Fibroblast of peridontal ligament (primary cell): ENCODE measurements around the gene PKHD1.
"Not testable (repeated sequence)": the region's sequence is repeated elsewhere in the genome, so short reads cannot be mapped to it uniquely, and the experiment has no call there.

Experiments used
- DNase-seq: peaks from one replicate; pipeline ENCODE4 v3.0.0-alpha.2; 2010; ENCODE audit errors: extremely low read depth

Gene PKHD1

GRCh38 chr6:51855310-51856082 is 231.9 kb downstream of the PKHD1 start:
- DNase-seq: peak; percentile 59

DNA sequence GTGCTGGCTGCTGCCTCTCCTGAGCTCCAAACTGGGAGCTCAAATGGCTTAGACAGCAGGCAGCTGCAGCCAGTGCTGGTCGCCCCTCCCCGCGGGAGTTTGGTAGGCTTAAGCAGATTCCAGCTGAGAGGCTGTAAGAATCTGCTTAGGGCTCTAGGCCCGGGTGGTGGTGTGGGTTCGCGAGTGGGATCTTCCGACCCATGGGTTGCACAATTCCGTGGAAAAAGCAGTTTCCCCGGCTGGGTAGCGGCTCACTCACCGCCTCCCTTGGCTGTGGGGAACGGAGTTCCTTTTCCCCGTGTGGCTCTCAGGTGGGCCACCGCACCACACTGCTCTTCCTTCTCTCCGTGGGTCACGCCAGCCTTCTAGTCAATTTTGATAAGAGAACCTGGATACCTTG is 232.5 kb downstream of the PKHD1 start:
- DNase-seq: no peak

DNA sequence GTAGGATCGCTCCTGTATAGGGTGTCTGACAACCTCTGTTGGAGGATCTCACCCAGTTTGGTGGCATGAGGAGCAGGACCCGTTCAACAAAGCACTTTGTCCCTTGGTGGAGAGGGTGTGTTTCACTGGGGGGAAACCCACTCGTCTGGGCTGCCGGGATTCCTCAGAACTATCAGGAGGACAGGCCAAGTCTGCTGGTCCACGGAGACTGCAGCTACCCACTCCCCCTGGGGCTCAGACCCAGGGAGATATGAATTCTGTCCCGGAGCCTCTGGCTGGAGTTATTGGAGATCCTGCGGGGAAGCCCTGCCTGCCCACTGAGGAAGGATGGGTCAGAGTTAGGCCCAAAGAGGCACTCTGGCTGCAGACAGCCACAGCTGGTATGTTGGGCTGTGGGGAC is 233.1 kb downstream of the PKHD1 start:
- no peak for DNase-seq

DNA sequence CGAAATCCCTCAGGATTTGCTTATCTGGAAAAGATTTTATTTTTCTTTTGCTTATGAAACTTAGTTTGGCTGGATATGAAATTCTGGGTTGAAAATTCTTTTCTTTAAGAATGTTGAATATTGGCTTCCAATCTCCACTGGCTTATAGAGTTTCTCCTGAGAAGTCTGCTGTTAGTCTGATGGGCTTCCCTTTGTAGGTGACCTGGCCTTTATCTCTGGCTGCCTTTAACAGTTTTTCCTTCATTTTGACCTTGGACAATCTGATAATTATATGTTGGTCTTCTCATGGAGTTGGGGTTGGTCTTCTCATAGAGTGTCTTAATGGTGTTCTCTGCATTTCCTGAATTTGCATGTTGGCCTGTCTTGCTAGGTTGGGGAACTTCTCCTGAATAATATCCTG is 234.3 kb downstream of the PKHD1 start:
- DNase-seq: not testable (repeated sequence)

- no peak for DNase-seq
Observed at GRCh38 chr6:51846531-51846930, 240.9 kb downstream of the PKHD1 start.

DNA sequence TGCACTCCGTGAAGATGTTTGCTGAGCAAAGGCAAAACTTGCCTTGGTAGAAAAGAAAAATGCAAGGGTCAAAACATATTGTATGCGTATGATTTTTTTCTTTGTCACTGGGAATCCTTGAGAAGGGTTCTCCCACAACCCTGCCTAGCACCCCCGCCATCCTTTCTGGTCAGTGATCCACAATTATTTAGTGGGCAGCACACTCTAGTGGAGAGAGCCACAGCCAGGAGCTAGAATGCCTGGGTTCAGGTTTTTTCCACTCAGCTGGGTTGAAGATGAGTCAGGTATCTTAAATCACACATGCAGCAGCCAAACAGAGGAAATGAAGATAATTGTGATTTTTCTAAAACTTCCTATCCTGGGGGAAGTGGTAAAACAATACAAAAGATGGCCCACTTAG is 243.1 kb downstream of the PKHD1 start:
- DNase-seq: no peak

- DNase-seq: no peak
Observed at GRCh38 chr6:51843456-51844056, 243.9 kb downstream of the PKHD1 start.

DNA sequence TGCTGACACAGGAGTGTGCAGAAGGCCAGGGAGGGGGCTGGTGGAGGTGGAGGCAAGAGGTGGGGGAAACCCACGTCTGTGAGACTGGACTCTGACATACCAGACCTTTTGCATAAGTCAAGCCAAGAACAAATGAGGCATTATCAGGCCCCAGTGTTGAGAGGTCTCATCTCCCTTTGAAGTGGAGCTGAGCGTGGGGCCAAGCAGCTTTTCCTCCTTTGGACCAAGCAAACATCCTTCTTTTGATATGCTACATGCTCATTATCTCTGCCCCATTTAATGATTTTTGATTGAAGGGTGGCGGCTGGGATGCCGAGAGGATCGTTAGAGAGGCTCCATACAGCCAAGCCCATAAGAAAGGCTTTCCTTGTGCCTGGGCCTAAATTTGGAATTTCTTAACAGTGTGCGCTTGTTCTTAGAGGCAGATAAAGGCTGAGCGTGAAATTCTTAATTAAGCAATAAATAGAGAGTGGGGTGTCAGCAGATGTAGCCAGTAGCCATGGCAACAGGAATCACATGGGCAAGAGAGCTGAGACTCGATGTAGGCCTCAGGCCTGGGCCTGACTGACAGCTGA is 244.5 kb downstream of the PKHD1 start:
- no peak for DNase-seq

DNA sequence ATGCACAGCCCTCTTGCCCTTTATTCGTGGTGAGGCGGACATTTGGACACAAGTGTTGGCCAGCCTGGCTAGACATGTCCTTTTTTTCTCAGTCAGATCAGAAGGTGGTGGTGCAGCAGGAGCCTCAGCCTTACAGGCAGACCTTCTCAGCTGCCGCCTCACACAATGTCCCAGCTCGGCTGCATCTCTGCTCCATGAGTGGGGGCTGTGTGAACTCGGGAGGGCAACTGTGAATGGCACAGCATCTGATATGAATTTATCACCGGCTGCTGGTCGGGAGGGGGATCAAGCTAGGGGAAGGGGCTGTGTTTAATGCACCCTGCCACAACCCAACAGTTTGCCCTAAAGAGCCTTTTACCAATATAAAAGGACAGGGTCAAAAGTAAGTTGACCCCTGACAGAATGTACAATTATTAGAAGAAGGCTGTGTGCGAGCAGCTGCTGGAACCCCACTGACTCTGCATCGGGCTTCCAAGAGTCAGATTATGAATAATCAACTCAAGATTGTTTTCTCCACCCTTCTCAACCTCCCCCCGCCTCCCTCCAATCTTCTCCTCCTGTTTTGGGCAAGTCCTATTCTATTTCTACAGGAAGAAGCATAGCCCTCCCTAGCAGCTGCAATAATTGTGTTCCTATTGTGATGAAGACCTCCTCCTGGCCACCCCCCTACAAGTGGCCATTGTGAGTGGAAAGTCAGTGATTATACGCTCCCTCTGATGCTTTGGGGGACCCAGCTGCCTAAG is 245.2 kb downstream of the PKHD1 start:
- no peak for DNase-seq

GRCh38 chr6:51841626-51842025 is 245.8 kb downstream of the PKHD1 start:
- no peak for DNase-seq

DNA sequence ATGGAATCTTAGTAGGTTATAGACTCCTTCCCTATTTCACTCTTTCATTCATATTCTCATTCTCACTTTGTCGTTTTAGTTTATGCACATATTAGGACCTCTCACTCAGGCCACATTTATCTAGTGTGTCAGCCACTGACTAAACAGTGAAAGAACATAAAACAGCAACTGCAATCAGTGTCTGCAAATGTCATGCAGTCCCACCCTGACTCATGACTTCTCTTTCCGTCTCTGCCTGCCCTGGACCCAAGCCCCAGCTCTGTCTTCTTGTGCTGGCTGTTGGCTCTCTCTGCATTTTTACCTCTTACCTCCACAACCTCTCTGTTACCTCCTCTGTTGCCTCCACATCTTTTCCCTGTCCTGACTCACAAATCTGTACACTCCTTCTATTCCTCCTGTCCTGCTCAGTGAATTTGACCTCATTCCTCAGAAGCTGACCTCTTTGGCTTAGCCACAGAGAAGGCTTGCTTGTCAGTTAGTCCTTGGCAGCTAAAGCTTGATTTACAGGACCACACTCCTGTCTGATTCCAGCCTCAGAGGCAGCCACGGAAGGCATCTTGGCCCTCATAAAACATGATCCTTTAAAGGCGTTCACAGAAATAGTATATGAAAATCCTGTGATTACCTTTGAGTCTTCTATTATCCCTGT is 247.6 kb downstream of the PKHD1 start:
- DNase-seq: no peak

GRCh38 chr6:51830666-51831065 is 256.7 kb downstream of the PKHD1 start:
- DNase-seq: no peak

DNA sequence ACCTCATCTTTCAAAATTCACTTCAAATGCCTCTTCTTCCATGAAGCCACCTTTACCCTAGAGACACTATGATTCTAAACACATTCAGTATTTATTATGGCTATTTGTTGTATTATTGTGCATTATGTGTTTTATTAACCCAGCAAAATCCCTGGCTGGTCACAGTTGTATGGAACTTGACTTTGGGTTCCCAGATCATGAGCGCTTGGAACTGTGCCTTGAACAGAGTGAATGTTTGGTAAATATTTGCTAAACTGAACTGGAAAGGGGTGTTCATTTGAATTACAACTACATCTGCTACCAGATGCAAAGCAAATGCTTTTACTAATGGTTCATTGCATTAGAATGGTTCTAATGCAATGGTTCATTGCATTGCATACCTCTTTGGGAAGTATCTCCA is 259.8 kb downstream of the PKHD1 start:
- DNase-seq: no peak

- DNase-seq: no peak
Observed at GRCh38 chr6:51824940-51825339, 262.5 kb downstream of the PKHD1 start.

DNA sequence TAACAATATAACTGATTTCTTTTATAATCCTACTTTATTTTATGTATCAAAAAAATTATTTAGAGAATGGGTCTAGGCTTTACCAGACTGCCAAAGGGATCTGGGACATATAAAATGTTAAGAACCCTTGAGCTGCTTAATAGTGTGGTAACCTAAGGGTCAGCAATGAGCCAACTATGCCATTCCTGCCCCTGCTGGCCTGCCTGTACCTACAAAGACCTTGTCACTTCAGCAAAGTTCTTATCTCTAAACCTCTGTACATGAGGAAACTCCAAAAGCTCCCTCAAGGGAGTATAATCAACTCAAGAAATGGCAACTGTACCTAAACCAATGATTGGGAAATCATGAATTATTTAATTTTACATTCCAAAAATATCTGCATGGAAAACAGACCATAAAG is 266.9 kb downstream of the PKHD1 start:
- no peak for DNase-seq

DNA sequence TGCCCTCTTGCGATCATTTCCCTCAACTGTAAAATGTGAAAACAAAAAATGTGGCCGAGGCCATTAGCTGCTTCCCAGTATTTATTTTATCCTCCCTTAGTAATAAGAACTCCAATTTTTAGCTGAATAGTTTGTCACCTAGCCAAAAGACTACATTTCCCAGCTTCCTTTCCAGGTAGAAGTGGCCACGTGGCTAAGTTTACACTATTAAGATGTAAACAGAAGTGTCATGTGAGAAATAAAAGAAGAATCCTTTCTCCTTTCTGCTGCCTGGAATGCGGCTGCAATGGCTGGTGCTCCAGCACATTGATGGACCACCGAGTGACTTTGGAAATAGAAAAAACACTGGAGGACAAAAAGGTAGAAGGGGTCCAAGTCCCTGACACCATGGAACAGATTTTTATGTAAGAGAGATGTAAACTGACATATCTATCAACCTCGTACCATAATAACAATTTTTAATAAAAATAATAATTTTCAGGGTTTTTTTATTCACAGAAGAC is 268.8 kb downstream of the PKHD1 start:
- DNase-seq: no peak

- no peak for DNase-seq
Observed at GRCh38 chr6:51817832-51818231, 269.6 kb downstream of the PKHD1 start.

DNA sequence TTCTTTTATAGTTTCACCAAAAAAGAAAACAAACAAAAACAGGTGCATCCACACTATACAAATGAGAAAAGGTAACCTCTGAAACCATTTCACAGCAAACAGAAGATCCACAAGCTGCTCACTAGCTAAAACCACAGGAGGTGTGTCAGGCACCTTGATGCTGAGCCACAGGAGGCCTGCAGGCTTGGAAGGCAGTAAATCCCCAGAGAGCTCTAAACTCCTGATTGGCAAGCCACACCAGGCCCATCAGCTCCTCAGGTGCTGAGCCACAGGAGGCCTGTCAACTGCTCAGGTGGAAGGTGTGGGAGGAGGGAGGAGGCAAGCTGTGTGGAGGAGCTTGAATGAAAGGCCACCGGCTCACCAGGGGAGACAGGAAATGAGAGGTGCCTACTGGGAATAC is 273.0 kb downstream of the PKHD1 start:
- no peak for DNase-seq

DNA sequence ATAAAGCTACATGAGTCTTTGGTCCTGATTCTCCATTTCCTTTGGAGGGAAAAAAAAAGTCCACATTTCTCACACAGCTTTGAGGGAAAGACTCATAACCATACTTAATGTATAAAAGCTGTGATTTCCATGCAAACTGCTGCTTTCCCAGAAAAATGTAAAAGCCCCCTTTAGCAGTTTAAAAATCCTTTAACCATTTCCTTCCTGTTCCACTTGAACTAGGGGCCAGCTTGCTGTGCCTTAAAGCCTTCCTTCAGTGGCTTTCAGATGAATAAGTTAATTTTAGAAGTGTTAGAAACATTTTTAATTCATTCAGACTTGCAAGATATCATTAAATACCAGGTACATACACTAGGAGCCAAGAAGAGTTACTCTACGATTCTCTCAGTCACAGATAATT is 273.5 kb downstream of the PKHD1 start:
- no peak for DNase-seq

DNA sequence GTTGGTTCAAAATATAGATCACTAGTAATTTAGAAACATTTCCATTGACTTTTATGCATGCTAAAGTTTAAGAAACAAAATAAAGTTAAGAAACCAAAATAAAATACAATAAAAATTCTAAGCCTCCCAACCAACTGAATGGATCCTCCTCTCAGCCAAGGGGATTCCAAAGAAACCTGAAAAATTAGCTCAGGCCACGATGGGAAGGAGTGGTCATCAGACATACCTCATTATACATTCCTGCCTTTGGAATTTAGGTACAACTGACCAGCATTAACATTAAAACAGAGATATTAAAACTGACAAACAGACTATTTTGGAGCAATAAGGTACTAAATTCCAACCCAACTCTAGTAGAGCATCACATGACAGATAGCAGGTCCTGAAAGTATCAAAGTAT is 275.2 kb downstream of the PKHD1 start:
- no peak for DNase-seq

DNA sequence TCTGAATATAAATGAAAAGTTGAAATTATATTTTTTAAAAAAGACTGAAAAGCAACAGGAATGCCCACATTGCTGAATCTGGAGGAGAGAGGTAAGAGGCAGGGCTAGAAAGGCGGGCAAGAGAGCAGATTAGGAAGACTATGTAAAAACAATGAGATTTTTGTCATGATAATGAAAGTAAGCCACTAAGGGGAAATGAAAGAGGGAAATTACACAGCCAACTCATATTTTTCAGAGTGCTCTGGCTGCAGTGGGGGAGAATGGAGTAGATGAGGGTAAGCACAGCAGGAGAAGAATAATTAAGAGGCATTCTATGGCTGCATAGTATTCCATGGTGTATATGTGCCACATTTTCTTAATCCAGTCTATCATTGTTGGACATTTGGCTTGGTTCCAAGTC is 281.9 kb downstream of the PKHD1 start:
- no peak for DNase-seq

DNA sequence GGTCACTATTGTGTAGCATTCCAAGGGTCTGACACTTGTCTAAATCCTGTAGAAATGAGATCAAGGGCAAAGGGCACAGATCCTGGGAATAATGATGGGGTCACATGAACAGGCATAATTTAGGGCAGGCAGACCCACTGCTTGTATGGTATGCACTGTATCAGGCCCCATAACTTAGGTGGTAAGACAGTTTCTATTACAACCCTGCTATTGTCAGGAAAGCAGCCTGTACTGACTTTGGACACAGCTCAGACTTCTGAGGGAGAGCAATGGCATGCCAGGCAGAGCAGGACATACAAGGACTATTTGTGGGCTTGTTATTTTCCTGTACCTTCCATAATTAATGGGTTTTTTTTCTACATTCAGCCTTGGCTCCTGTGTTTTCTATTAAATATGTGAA is 286.8 kb downstream of the PKHD1 start:
- no peak for DNase-seq
